Subcutaneous adipose tissue (tissue), 4 donors: ENCODE measurements around the gene UBE2J2. TPM values are rescaled to one million over a fixed set of nuclear protein-coding genes. Genes with fewer than 3 reads are reported as not detected.

ENCODE experiments used
- total RNA-seq, 4 donors: library from RNA; depleted of rRNA; stranded (reverse); fragments of >200 nt; gene quantifications; one replicate each; pipeline ENCODE4 v1.1.0, GENCODE V29; 2016
- TF ChIP-seq, protein P1 (sequence below): fragments of 450-650 bp; IDR thresholded peaks from one replicate; pipeline ENCODE4 v1.5.1; 2016; ENCODE audit warnings: low read depth, mild to moderate bottlenecking, control low read depth, antibody characterized with exemption, moderate library complexity

UBE2J2 gene
- total RNA-seq, 4 donors from 2014 or later: 20.1 to 35.4 (median 33.5) TPM

GRCh38 chr1:1318777-1319645, 45.4 kb upstream of the UBE2J2 start:
- TF ChIP-seq, protein P1, sequence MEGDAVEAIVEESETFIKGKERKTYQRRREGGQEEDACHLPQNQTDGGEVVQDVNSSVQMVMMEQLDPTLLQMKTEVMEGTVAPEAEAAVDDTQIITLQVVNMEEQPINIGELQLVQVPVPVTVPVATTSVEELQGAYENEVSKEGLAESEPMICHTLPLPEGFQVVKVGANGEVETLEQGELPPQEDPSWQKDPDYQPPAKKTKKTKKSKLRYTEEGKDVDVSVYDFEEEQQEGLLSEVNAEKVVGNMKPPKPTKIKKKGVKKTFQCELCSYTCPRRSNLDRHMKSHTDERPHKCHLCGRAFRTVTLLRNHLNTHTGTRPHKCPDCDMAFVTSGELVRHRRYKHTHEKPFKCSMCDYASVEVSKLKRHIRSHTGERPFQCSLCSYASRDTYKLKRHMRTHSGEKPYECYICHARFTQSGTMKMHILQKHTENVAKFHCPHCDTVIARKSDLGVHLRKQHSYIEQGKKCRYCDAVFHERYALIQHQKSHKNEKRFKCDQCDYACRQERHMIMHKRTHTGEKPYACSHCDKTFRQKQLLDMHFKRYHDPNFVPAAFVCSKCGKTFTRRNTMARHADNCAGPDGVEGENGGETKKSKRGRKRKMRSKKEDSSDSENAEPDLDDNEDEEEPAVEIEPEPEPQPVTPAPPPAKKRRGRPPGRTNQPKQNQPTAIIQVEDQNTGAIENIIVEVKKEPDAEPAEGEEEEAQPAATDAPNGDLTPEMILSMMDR: no peak

DNA sequence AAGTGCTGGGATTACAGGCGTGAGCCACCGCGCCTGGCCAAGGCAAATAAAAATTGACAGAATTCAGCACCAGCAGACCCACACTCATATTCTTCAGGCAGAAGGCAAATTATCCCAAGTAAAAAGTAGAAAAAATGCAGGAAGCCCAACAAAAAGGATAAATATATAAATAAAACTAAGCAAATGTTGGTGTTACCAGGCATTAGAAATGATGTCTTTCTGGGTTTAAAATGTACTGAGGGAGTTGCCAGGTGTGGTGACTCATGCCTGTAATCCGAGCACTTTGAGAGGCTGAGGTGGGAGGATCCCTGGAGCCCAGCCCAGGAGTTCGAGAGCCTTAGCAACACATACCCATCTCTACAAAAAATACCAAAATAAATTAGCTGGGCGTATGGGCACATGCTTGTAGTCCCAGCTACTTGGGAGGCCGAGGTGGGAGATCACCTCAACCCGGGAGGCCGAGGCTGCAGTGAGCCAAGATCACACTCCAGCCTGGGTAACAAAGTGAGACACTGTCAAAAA, 44.5 kb upstream of the UBE2J2 start:
- TF ChIP-seq, protein P1: no peak

GRCh38 chr1:1317420-1317819, 43.8 kb upstream of the UBE2J2 start:
- TF ChIP-seq, protein P1: no peak

DNA sequence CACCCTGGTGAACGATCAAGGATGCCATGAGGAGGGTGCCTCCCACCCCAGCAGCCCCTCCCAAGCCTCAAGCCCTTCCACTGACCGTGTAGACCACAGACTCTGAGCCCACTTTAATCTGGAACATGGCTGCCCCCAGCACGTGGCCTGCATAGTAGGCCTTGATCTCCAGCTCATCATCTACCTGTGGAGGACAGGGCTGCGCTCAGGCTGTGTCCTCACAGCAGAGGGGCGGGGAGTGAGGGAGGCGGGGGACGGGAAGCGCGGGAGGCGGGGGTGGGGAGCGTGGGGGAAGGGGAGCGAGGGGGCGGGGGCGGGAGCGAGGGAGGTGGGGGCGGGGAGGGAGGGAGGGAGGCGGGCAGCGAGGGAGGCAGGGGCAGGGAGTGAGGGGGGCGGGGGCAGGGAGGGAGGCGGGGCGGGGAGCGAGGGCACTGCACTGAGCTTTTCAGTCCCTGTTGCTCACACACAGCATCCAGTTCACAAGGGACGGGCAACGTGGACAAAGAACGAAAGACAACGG, 41.8 kb upstream of the UBE2J2 start:
- TF ChIP-seq, protein P1: no peak

GRCh38 chr1:1314678-1315335, 41.2 kb upstream of the UBE2J2 start:
- TF ChIP-seq, protein P1: no peak

GRCh38 chr1:1314237-1314586, 40.6 kb upstream of the UBE2J2 start:
- TF ChIP-seq, protein P1: no peak
